GM12891 (cell line): ENCODE results near the gene OPRM1.

ENCODE experiments used
- DNase-seq: peaks from one replicate; pipeline ENCODE4 v3.0.0; 2011; ENCODE audit warnings: low spot score; ENCODE audit not compliant: insufficient read length
- FAIRE-seq: peaks from 2 replicates; lab custom pipeline; 2011; peaks lifted over from hg19 to GRCh38; lab: Jason Lieb, UNC
- PAX5 ChIP-seq: IDR thresholded peaks from 2 replicates; pipeline ENCODE4 v1.6.1; 2011; ENCODE audit warnings: low read length, moderate library complexity, mild to moderate bottlenecking; ENCODE audit not compliant: insufficient read depth, severe bottlenecking
- POLR2A ChIP-seq: IDR thresholded peaks from 2 replicates; pipeline ENCODE4 v1.6.1; 2011; ENCODE audit warnings: low read depth, low read length, control low read depth
- POLR2AphosphoS5 ChIP-seq: IDR thresholded peaks from 2 replicates; pipeline ENCODE4 v1.6.1; 2011; ENCODE audit warnings: low read depth, low read length, control low read depth
- POU2F2 ChIP-seq: IDR thresholded peaks from 2 replicates; pipeline ENCODE4 v1.6.1; 2011; ENCODE audit warnings: low read depth, mild to moderate bottlenecking, control low read depth, low read length, moderate library complexity
- SPI1 ChIP-seq: IDR thresholded peaks from 2 replicates; pipeline ENCODE4 v1.6.1; 2011; ENCODE audit warnings: low read depth, low read length, control low read depth
- TAF1 ChIP-seq: IDR thresholded peaks from 2 replicates; pipeline ENCODE4 v1.6.1; 2011; ENCODE audit warnings: low read depth, low read length, control low read depth

The OPRM1 gene

DNA sequence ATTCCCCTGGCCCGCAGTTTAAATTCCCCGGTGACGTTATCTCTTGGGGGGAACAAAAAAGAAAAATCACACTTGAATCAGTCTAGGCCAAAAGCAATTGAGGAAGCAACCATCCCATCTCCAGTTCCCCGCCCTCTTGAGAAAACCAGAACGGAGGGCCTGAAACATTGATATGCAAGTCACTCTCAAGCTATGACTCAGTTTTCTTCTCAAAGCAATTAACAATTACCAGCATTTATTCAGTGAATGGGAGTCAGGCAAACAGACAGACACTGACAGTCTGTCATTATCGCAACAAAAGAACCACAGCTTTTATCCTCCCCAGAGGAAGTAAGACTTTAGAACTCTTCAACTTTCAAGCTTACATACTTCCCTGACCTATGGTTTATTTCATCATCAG is 100.9 kb downstream of the OPRM1 start:
- FAIRE-seq = no peak
- no peak for DNase-seq
- TF ChIP-seq POU2F2 (no peak), POLR2AphosphoS5 (no peak), PAX5 (no peak), SPI1 (no peak), TAF1 (no peak), POLR2A (no peak)

DNA sequence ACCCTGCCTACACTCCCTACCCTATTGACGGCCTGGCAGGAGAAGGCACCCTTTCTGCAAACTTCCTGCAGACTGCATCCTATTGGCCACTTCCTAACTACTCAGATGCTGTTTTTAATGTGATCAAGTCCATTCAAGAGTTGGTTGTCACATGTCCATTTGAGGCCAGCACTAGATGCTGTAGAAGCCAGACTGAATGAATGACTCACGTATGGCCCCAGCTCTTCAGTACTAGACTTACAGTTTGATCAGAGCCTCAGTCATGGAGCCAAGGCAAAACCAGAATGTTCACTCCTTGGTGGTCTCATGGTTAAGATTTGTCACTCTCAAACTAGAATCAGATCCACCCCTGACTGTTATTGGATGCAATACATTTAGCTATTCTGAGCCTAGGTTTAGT is 101.7 kb downstream of the OPRM1 start:
- no peak for TF ChIP-seq POLR2A
- DNase-seq = no peak
- FAIRE-seq = no peak

DNA sequence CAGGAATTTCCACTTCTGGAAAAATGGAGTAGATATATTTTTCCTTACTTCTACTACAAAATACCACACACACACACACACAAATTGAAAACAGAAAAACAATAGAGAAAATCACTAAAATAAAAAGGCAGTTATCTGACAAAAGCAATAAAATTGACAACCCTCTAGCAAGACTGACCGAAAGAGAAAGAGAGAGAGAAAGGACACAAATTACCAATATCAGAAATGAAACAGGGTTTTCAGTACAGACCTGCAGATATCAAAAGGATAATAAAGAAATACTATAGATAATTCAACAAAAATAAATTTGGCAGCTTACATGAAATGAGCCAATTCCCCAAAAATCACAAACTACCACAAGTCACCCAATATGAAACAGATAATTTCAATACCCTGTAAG is 104.7 kb downstream of the OPRM1 start:
- DNase-seq (no peak), FAIRE-seq (no peak)
- TF ChIP-seq POU2F2 (no peak), PAX5 (no peak), SPI1 (no peak), POLR2A (no peak), POLR2AphosphoS5 (no peak), TAF1 (no peak)

DNA sequence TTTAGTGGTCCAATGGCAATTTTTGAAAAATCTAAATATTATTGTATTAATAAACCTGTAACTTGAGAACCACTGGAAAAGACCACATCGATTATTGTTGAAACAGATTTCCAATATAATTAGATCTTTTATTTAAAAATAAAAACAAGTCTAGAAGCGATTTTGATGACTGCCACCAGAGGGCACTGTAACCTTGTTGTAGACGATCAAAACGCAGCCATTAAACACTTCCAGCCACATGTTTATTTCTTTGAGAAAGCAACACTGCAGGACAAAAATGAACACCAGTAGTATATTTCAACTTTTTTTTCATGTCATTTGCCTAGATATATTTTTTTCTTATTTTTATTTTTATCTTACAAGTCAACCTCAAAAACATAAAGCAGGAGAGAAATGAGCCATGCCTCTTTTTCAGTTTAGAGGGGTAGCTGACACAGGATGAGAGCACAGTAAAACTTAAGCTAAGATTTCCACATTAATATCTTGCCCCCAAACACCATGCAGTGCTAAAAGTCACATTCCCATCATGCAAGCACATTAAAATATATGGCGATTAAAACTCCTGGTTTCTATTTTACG is 115.4 kb downstream of the OPRM1 start:
- FAIRE-seq = peak; percentile 33
- TF ChIP-seq POLR2AphosphoS5 (no peak), PAX5 (no peak), SPI1 (no peak), POU2F2 (no peak), TAF1 (no peak), POLR2A (no peak)
- DNase-seq = no peak

DNA sequence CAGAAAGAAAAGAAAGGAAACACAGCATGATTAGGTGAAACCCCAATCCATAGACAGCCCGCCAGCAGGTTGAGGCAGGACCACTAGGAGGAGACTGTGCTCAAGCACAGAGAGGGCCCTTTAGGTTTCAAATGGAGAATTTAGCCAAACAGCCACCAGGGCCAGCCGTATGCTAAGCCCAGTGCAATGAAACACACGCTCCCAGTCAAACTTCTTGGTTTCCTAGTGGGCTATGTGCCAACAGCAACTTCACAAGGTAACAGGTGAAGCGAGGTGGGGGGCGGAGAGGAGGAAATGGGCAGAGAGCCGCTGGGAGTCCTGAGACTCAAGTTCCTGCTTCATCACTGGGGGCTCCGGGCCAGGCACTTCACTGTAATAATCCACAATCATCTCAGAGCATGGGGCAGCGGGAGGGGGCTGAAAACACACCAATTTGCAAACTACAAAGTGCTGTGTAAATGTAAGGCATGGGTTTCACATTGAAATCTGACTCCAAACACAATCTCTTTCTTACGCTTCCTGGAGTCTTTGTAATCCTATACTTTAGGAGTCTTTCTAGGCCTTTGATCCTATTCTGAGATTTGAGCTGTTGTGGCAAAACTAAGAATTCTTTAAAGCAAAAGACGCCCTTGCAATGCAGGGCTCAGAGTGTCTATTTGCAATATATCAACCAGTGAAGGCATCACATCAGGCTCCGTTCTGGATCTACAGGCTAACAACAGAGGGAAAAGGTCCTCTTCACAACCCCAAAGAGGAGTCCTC is 117.3 kb downstream of the OPRM1 start:
- peak; percentile 8 for DNase-seq
- TF ChIP-seq TAF1 (no peak), PAX5 (no peak), POU2F2 (no peak), SPI1 (no peak), POLR2A (no peak), POLR2AphosphoS5 (no peak)
- peak; percentile 54 for FAIRE-seq

DNA sequence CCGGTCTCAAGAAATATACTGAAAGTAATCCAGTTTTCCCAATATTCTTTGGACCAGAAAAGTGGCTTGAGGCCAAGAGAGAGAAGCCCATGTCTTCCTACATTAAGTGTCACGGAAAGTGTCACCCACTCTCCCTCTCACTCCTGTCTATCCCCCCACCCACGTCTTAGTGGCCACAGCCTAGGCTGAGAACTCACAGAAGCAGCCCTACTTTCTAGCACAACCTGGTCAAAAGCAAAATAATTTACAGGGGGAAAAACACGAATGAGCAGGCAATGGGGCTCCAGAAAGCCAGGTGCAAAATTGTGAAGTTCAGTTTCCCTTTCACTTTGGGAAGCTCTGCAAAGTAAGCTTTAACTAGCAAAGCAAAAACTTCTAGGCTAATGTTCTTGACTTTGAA is 118.0 kb downstream of the OPRM1 start:
- no peak for TF ChIP-seq PAX5
- TF ChIP-seq TAF1 = no peak
- TF ChIP-seq POU2F2 = no peak
- TF ChIP-seq POLR2A = no peak
- no peak for TF ChIP-seq SPI1
- TF ChIP-seq POLR2AphosphoS5 = no peak
- DNase-seq = no peak
- no peak for FAIRE-seq

DNA sequence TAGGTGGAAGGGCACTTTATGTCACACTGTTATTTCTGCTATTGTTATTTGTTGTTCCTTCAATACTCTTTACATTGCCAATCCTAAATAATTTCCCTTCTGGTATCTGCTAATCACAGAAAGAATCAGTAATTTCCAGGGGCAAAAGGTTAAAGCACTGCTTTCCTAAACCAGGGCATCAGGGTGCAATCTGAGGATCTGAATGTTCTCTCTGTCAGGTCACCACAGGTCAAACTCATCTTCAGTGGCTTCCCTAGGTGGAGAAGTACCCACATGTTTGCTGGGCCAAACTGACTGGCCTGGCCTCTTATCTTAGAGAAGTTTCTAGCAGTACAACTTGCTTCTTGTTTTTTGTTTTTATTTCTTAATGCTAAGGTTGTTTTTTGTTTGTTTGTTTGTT is 118.7 kb downstream of the OPRM1 start:
- TF ChIP-seq POU2F2 (no peak), SPI1 (no peak), PAX5 (no peak), TAF1 (no peak), POLR2A (no peak), POLR2AphosphoS5 (no peak)
- FAIRE-seq (no peak), DNase-seq (no peak)

DNA sequence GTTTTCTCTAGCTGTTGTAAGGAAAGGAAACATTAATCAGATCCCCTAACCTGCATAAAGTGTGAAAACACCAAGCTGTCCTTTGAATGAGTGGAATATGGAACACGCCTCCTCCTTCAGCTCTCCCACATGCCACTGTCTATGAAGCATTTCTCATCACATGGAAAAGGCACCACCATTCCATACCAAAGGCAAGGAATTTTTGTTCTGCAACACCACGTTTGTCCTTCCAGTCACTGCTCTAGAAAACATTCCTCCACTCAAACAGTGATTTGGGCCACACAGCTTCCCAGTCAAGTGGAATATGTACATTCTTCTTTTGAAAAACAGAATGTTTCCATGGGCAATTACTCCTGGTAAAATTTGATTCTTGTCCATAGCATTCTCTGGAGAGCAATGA is 120.1 kb downstream of the OPRM1 start:
- DNase-seq (no peak), FAIRE-seq (no peak)
- no peak for TF ChIP-seq POLR2AphosphoS5

DNA sequence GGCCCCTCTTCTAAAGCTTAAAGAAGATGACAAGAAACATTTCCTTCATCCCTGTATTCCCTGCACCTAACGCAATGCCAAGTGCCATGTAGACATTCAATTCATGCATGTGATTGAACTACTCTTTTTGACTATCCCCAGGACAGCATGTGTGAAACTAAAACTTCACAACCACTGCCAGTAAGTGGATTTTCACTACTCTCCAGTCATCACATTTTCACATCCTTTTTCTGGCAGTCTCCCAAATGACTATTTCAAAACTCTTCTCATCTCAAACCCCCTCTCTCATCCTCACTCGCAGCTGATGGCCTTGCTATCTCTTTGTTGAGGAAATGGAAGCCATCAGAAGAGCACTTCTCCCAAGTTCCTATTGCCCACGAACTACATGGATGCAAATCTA is 122.6 kb downstream of the OPRM1 start:
- no peak for TF ChIP-seq POLR2A
- no peak for TF ChIP-seq PAX5
- no peak for TF ChIP-seq POLR2AphosphoS5
- TF ChIP-seq SPI1 = peak; percentile 77
- TF ChIP-seq POU2F2 = no peak
- TF ChIP-seq TAF1 = no peak
- DNase-seq (peak; percentile 5), FAIRE-seq (no peak)

DNA sequence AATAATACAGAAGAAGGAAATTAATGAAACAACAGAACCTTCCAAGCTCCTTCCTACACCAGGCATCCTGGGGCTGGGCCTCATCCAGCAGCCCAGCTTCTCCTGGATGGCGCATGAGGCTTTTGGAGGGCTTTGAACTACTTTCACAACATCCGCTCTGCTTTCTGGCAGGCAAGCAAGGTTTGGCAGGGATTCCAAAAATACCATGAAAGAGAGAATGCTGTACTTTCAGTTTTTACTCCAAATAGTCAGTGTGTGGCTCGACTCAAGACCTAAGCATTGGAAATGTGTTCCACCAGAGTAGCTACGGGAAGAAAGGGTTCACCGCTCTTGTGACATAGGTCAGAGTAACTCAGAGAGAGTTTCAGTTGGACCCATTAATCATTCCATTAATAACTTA is 125.4 kb downstream of the OPRM1 start:
- DNase-seq (no peak), FAIRE-seq (no peak)

More for the DNA sequence above, 125.4 kb downstream of the OPRM1 start:
- TF ChIP-seq SPI1 = no peak
- no peak for TF ChIP-seq POLR2AphosphoS5
- no peak for TF ChIP-seq TAF1
- TF ChIP-seq PAX5 = no peak
- TF ChIP-seq POU2F2 = no peak
